HG02588 (cell line): ENCODE data around the gene TRPM1.

Experiments
- ATAC-seq: cut with Tn5 transposase; IDR thresholded peaks from one replicate; pipeline ENCODE4 v1.9.1; 2021; ENCODE audit warnings: mild to moderate bottlenecking, moderate library complexity; ENCODE audit not compliant: unreplicated experiment

Gene TRPM1

DNA sequence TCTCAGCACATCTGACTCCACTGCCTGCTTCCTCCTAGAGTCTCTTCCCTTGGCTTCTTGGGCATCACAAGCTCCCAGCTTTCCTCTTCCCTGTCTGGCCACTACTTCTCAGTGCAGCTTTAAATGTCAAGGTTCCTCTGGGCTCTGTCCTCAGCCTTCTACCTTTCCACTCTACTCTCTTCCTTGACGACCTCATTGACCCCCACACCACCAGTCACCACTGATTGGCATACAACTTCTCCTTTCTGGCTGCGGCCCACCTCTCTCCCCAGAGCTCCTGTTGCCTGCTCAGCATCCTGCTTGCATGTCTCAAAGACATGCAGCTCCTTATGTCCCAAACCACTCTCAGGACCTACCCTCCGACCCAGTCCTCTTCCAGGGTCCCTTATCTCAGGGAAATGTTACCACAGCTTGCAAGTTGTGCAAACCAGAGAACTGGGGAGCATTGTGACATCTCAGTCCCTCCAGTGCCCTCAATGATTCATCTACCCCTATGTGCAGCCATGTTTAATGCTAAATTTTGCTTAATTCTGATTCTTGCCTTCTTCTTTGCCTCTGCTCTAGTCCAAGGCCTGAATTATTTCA, 49.9 kb downstream of the TRPM1 start:
- no peak for ATAC-seq

GRCh38 chr15:31050953-31051352, 50.6 kb downstream of the TRPM1 start:
- ATAC-seq, result no peak

- no peak for ATAC-seq
Measured at GRCh38 chr15:31049682-31050615, 51.6 kb downstream of the TRPM1 start.

DNA sequence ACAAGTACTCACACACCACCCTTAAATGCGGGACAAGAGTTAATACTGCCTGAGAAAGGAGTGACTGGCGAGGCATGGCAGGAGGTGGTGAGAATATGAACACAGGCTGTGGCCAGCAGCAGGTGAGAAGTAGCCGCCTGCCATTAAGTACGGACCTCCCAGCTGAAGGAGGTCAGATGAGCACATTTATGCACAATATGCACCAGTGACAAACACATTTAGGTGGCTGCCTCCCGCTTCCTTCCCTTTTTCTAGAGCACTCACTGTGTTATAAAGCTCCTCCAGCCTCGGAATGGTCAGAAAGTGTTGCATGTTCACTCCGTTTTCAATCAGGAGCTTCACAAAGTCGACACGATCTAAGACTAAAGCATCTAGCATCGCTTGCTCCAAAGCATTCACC, 52.4 kb downstream of the TRPM1 start:
- no peak for ATAC-seq

GRCh38 chr15:31047437-31047836, 54.1 kb downstream of the TRPM1 start:
- no peak for ATAC-seq

GRCh38 chr15:31046759-31047359, 54.7 kb downstream of the TRPM1 start:
- no peak for ATAC-seq

DNA sequence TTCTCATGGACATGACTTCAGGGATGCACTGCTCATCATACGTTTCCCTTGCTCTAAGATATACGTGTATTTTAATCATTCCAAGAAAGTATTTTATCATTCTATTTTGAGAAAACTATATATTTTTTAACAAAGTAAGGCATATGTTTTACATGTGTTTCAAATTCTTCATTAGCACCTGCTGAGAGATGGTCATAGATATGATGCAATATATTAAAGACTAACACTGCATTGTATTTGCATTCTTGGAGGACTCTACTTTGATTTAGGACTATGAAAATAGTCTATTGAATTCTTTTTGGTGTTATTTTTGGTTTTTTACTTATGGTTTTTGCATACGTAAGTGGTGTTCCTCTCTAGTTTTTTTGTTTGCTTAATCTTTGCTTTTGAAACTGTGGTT, 55.9 kb downstream of the TRPM1 start:
- ATAC-seq, result no peak

- no peak for ATAC-seq
Measured at GRCh38 chr15:31042751-31043150, 58.8 kb downstream of the TRPM1 start.

- no peak for ATAC-seq
Measured at GRCh38 chr15:31041610-31042009, 59.9 kb downstream of the TRPM1 start.

- ATAC-seq, result no peak
Measured at GRCh38 chr15:31040611-31041010, 60.9 kb downstream of the TRPM1 start.

DNA sequence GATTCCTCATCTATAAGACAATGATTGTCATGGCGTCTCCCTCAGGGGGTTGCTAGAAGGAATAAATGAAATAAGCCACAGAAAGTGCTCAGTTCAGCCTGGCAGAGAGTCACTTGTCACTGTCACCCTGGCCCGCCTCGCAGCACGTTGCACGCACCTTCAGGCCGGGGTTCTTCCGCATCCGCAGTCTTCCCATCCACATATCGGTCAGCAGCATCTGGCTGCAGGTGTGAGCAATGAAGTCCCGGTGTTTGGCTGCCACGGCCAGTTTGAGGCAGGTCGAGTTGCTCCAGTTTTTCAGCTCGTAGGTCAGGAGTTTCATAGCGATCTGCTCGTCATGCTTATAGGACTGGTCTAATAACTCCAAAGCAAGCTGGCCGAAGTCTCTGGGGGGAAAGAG, 61.6 kb downstream of the TRPM1 start:
- no peak for ATAC-seq

- no peak for ATAC-seq
Measured at GRCh38 chr15:31037731-31038477, 63.6 kb downstream of the TRPM1 start.

- no peak for ATAC-seq
Measured at GRCh38 chr15:31036783-31037182, 64.7 kb downstream of the TRPM1 start.

DNA sequence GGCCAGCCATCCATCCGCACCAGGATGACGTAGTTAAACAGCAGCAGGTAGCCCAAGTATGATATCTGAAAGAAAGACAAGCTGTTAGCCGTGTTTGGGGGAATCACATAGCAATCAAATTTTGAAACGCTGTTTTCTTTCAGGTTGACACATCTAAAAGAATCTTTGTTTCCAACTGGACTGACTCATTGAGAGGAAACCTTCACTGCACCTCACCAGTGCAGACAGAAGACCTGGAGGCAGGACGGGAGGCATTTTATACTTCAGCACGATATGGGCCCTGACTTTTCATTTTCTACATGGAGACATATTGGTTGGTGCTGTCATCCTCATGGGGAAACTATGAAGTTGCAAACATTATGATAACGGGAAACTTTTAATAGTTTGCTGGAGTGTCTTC, 65.9 kb downstream of the TRPM1 start:
- ATAC-seq, result no peak

DNA sequence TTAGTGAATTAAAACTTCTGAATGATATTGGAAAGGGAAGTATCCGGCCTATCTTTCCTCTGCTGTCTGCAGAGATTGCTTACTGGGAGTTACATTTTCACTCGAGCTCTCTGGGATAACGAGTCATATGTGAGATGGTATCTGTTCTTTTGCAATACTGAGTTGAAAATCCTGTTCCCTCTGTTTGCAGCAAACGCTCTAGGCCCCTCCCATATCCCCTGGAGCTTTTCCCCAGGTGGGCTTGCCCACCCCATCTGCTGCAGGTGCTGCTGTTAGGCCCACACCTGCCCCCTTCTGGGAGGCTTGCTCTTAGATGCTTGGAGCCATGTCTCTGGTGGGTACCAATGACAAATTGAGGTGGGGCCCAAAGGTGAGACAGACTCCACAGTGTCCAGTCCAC, 67.4 kb downstream of the TRPM1 start:
- no peak for ATAC-seq

DNA sequence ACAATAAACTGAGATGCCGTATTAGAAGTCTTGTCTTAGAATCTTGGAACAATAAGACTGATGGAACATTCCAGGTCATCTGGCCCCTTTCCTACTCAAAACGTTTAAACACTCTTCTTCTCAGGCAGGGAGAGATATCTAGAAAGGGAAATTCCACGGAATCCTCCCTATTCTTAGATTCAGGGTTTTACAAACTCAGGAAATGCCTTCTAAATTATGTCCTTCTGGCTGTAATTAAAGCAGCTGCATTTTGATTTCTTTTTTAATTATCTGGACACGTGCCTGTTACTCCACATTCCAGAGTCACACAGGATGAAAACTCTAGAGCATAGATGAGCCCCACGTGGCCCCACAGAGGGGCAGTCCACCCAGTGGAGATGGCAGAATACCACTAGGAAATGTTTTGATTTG, 68.6 kb downstream of the TRPM1 start:
- no peak for ATAC-seq

GRCh38 chr15:31031471-31032067, 70.0 kb downstream of the TRPM1 start:
- ATAC-seq, result peak; percentile 68

- no peak for ATAC-seq
Measured at GRCh38 chr15:31027910-31028578, 73.5 kb downstream of the TRPM1 start.

DNA sequence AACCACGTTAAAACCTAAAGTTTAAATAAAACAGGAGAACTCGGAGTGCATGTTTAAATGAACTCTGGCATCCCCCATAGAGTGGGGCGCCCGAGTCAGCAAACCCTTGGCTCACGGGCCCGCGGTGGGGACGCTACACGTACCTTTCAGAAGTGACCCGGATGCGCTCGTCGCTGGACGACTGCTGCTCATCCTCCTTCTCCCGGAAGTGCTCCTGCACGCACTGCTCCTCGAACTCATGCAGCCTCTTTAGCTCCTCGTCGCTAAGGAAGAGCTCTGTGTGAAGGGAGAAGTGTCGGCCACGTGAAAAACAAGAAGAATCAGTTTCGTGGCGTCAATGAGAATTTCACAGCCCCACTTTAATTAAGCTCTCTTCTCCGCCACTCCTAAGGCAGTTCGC, 75.5 kb downstream of the TRPM1 start:
- no peak for ATAC-seq

- ATAC-seq, result no peak
Measured at GRCh38 chr15:31024979-31025378, 76.5 kb downstream of the TRPM1 start.
